ENCODE data around the gene POLDIP3.

- TF ChIP-seq POLR2A (IDR thresholded peaks at IDR 0.05) = no peak
- no peak for TF ChIP-seq CTCF (IDR thresholded peaks at IDR 0.05)
These were observed 30.2 kb downstream of the POLDIP3 start for GRCh38 chr22:42584364-42584940.
